Stimulated activated CD8-positive, alpha-beta memory T cell treated with anti-CD3 and anti-CD28 coated beads, Interleukin-7, amount 100 ng/mL, for 48 hours (primary cell): ENCODE measurements around the gene BOLA1.
"Not testable (repeated sequence)": the region's sequence is repeated elsewhere in the genome, so short reads cannot be mapped to it uniquely, and the experiment has no call there.

Experiments
- DNase-seq, 2 donors: peaks; one replicate each; pipeline ENCODE4 v3.0.0-alpha.2; 2020; ENCODE audit warnings: low read depth in 1 of 2; ENCODE audit errors: extremely low read depth in 1 of 2

Gene BOLA1

GRCh38 chr1:149886396-149887195, 12.8 kb upstream of the BOLA1 start:
- peak; percentile 72 to 73 for DNase-seq

DNA sequence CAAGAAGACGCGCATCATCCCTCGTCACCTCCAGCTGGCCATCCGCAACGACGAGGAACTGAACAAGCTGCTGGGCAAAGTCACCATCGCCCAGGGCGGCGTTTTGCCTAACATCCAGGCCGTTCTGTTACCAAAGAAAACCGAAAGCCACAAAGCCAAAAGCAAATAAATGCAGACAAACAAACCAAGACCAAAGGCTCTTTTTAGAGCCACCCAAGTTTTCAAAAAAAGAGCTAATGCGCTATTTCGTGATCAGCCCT, 12.2 kb upstream of the BOLA1 start:
- DNase-seq, result not testable (repeated sequence)

- peak; percentile 65 to 70 for DNase-seq
Measured at GRCh38 chr1:149887456-149888246, 11.7 kb upstream of the BOLA1 start.

- peak; percentile 62 to 80 for DNase-seq
Measured at GRCh38 chr1:149888247-149888998, 10.9 kb upstream of the BOLA1 start.

GRCh38 chr1:149888999-149889289, 10.4 kb upstream of the BOLA1 start:
- no peak for DNase-seq

GRCh38 chr1:149896575-149896974, 2.8 kb upstream of the BOLA1 start:
- no peak for DNase-seq

DNA sequence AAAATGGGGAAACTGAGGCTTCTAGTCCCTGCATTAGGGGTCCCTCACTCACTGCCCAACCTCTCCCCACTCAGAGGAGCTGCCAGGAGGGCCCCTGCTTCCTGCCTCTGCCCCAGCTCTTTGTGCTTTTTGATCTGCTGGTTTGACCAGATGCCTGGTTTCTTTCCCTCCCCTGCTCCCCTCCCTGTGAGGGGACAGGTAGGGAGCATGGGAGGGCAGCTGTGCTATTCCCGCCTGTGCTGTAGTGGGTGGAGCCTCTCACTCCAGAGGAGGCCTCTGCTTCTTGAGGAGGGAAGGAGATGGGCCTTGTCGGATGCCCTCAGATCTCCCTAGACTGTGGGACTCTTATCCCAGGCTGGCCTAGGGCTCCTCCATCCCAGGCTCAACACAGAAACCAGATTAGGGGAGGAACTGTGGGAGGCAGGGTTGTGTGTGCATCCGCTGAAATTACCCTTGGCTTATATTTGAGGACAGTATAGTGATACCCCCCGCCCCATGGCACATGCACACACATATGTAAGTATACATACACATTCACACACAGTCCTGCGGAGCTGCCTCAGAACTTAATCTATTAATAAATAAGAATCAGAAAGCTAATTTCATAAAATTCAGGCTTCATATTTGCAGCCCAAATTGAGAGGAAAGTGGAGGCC, 4.6 kb downstream of the BOLA1 start:
- DNase-seq, result no peak

GRCh38 chr1:149906570-149907075, 7.3 kb downstream of the BOLA1 start:
- DNase-seq, result no peak

- no peak for DNase-seq
Measured at GRCh38 chr1:149914545-149914944, 15.2 kb downstream of the BOLA1 start.

DNA sequence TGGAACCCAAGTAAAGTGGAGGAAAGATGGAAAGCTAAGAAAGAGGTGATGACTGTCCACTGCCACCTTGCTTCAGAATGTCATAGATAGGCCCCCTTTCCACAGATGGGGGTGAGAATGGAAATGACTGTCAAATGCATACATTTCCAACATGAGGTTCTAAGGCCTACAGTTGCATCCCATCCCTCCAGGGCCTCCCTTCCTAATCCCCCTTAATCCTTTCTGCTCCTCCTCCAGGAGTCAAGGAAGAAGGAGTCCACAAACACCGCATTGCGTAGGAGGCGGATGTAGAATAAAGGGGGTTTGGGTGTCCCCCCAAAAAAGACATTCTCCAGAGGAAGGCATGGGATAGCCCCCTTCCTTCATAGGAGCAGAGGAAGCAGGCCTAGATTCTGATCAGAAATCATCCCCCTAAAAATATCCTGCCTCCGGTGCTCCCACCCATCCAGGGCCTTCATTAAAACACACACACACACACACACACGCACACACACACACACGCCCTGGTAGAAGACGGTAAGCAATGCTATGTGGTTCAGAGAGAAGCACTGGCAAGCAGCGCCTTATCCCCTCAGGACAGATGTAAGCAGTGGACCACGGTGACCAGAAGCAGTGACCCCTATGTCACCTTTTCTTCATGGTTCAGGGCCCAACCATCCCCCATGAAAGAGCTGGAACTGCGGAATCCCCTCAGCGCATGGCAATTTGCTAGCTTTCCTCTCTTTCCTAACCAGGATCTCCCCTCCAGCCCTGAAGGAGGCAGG, 16.2 kb downstream of the BOLA1 start:
- DNase-seq, result no peak

DNA sequence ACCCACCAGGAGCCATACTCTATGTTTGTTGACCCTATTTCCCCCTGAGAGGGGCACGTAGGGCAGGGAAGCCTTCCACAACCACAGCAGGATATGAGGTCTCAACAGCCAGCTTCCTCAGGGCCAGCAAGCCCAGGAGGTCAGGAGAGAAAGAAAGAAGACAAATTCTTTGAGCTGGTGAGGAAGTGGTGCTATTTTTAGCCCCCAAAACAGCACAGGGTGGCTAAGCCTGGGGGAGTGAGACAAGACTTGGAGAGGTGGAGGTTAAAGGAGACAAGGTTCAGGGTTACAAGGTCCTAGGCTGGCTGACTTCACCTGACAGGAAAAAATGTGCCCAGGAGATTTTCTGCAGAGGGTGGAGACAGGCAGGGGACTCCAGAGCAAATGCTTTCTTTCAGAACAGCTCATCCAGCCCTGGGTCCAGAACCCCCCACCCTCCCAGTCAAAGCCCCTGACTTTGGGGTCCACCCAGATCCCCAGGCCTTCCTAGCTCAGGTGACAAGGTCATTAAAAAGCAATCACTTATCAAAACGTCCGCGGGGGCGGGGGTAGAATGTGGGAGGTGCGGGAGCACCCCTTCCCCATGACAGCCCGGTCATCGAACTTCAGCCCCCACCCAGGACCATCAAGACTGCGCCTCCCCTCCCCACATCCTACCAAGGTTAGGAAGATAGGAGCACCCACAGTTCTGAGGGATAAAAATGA, 17.0 kb downstream of the BOLA1 start:
- DNase-seq, result no peak

DNA sequence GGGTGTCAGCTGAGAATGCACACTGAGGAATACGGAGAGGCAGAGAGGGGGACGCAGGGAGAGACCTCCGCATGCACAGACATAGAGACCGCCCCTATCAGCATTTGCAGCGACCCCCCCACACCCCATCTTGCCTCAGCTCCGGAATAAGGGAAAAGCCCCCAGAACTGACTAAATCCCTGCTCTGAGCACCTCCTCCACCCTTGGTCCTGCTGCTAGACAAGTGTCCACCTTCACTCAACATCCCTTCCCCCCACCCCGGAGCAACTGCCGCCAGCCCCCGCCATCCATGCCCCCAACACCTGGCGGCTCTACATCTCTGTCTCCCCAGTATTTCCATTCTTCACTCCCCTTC, 17.5 kb downstream of the BOLA1 start:
- no peak for DNase-seq

DNA sequence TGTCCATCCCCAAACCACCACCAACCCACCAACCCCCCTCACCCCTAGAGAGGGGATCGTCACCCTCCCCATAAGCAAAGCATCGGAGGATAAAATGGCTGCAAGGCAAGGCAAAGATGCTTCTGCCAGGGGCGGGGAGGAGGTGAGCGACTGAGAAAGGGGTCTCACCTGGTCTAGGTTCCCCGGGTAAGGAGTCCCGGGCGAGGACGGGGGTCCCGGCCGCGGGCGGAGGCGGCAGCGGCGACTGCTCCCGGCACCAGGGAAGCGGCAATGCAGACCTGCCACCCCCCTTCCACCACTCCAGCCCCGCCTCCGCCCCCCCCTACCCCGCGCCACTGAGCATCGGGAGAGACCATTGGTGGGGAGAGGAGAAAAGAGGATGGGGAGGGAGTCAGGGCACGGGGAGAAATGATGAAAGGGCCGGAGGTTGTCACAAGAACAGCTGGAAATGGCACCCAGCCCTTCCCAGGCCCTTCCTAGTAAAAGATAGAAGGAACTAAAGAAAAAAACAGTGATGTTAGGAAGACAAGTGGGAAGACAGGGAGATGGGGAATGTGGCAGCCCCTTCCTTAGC, 18.3 kb downstream of the BOLA1 start, which contains the start of gene SV2A:
TSS of gene SV2A (minus strand) at position 274 of the 574 bp plus-strand sequence. CDS start 4,004 bp downstream, outside the sequence.
- DNase-seq, result peak in 1 of 2 donors; percentile 25

DNA sequence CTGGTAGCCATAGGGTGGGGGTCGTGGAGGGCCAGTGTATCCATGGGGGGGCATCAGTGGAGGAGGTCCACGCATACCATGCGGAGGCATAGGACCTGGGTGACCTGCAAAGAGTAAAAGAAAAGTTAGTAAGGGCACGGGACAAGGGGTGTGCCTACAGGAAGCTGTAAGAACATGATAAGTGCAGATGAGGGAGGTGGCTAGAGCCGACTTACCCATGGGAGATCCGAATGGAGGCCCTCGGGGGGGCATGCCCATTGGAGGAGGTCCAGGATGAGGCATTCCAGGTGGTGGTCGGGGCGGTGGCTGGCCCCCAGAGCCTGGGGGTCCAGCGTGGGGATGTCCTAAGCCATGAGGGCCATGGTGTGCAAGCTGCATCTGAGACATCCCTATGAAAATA, 24.3 kb downstream of the BOLA1 start:
- DNase-seq, result no peak

- no peak for DNase-seq
Measured at GRCh38 chr1:149925345-149925744, 26.0 kb downstream of the BOLA1 start.

DNA sequence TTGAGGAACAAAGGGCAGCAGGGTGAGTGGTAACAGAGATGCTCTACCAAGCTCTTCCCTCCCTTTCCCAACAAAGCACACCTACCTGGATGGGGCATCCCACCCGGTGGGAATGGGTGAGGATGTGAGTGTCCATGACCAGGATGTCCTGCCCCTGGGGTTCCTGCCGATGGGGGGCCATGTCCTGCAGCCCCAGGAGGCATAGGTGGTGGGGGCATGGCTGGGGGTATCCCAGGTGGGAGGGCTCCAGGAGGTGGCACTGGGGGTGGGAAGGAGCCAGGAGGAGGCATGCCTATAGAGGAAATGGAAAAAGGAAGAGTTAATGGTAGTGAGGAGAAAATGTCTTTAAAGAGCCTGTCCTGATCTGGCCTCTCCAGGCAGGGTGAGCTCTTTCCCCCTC, 26.4 kb downstream of the BOLA1 start:
- no peak for DNase-seq

DNA sequence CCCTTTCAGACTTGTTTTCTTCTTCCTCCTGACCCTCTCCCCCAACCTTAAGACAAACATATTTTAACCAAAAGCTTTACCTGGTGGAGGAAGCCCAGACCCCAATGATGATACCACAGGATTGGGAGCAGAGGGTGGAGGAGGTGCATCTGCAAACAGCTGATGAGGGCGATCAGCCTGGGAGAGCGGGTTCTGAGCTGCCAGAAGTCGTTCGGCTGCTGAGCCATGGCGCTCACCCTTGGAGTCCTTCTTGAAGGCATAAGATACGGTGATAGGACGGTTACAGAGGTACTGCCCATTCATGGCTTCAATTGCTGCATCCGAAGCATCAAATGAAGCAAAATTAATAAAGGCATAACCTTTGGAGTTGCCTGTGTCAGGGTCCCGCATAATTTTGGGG, 26.9 kb downstream of the BOLA1 start:
- DNase-seq, result no peak

GRCh38 chr1:149927056-149927562, 27.7 kb downstream of the BOLA1 start:
- no peak for DNase-seq
